ENCODE data around the gene URB2.
"Not testable (repeated sequence)": the region's sequence is repeated elsewhere in the genome, so short reads cannot be mapped to it uniquely, and the experiment has no call there.

URB2 gene

GRCh38 chr1:229696385-229696784 lies 70.3 kb downstream of the URB2 start:
- DNase-seq = no peak

GRCh38 chr1:229699613-229700267 lies 73.7 kb downstream of the URB2 start:
- no peak for DNase-seq

GRCh38 chr1:229704157-229704556 lies 78.1 kb downstream of the URB2 start:
- no peak for DNase-seq

- not testable (repeated sequence) for DNase-seq
These were observed 79.1 kb downstream of the URB2 start for GRCh38 chr1:229705152-229705551.

GRCh38 chr1:229707127-229707526 lies 81.1 kb downstream of the URB2 start:
- DNase-seq = not testable (repeated sequence)

GRCh38 chr1:229709500-229710013 lies 83.5 kb downstream of the URB2 start:
- no peak for DNase-seq
